NCI-H2171 (cell line): ENCODE measurements around the gene TP53RK.
"Not testable (repeated sequence)": the region's sequence is repeated elsewhere in the genome, so short reads cannot be mapped to it uniquely, and the experiment has no call there.

Experiments used
- DNase-seq: peaks from one replicate; lab custom pipeline; 2025; lab: John Stamatoyannopoulos, UW

Gene TP53RK

DNA sequence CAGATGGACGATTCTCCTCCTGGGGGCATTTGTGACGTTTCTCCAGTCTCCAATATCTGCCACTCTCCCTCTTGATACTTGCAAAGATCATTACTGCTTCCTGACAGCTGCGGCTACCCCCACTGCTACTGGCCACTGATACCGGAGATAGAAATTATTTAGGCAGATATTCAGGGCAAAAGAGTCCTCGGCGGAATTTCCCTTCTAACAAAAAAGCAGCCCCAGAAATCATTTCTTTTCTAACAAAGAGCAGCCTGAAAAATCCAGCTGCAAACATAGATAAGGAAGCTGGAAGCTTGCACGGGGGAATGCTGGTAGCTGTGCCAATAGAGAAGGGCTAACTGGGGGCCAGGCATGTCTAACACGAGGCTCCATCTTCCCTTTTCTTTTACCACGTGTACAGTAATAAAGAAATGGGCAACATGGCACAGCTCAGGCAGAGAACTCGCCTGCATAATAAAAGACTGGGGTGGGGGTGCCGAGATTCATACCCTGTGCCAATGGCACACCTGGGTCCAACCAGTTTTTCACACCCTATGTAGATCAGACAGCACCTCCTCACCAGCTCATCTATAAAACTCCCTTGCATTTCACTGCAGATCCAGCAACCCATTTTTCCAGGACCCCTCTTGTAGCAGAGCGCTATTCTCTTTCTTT, 6.1 kb downstream of the TP53RK start:
- no peak for DNase-seq

DNA sequence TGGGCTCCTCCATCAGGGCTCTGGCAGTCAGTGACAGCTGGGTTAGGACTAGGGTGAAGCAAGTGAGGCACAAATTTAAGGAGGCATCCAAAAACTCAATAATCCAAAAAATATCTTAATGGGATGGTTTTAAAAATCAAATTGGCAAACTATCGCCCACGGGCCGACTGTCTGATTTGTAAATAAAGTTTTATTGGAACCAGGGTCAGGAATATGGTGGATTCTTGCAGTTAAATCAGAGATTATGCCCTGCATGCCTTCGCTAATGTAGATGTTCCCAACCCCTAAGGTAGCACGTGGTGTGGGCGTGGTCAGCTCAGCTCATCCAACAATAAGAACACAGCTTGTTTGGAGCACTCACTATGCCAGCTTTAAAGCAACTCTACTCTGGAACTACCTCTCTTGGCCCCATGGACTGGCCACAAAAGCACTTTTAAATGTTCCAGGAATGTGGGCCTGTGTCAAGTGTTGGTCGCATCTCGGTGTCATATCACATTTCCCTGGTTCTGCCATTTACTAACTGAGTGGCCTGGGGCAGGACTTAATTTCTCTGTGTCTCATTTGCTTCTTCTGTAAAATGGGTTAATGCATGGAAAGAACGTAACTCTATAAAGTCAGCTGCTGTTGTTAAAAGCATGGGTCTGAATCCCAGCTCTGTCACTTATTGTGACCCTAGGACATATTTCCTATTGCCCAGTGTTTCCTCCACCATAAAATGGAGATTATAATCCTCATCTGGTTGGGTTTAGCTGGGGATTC, 7.0 kb downstream of the TP53RK start:
- DNase-seq: no peak

DNA sequence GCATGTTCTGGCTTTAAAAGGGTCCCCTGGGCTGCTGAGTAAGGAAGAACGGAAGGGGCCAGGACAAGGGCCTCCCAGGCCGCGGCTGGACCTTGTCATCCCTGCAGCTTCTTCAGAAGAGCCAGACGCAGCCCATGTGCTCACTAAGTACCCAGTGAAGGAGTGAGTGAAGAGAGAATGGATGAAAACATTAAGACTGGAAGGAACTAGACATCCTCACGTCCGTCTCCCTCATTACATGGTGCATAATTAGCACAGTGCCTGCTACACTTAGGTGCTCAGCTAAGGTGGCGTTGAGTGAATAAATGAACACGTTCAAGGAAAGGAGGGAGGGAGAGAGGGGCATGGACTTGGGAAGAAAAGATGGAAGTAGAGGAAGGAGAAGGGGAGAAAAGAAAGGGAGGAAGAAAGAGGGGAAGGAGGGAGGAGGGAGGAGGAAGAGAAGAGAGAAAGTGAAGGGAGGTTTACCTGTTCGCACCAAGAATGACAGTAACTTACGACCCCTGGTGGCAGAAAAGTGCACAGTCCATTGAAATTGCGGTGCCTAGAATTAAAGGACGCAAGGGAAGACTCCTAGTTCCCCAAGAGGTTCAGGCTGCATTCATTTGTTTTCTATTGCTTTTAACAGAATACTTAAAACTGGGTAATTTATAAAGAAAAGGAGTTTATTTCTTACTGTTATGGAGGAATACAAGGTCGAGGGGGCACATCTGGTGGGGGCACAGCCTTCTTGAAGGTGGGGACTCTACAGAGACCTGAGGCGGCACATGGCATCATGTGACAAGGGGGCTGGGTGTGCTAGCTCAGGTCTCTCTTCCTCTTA, 8.0 kb downstream of the TP53RK start:
- peak; percentile 55 for DNase-seq

DNA sequence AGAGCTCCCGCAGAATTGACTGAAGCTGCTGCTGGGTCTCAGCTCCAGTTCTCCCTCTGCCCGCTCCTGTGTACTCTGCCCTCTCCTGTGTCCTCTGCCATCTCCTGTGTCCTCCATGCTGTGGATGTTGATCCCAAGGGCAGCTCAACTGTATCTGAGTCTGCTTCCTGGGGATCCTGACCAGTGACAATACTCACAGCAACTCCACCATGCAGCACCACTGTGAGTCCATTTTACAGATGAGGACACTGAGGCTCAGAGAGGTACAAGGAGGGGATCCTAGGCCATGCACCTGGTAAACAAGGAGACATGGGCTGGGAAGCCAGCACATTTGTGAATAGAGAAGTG, 8.6 kb downstream of the TP53RK start:
- DNase-seq: no peak

DNA sequence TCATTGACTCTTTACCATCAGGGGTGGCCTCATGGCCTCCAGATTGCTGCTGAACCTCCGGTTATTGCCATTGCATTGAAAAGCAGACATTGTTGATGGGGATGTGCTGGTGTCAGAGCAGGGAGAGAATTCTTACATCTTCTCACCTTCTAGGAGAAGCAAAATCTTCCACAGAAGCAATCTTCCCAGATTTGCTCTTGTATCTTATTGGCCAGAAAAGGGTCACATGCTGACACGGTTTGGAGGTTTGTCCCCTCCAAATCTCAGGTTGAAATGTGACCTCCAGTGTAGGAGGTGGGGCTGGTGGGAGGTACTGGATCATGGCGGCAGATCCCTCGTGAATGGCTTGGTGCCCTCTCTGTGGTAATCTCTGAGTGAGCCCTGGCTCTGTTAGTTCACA, 10.7 kb downstream of the TP53RK start:
- DNase-seq: no peak

DNA sequence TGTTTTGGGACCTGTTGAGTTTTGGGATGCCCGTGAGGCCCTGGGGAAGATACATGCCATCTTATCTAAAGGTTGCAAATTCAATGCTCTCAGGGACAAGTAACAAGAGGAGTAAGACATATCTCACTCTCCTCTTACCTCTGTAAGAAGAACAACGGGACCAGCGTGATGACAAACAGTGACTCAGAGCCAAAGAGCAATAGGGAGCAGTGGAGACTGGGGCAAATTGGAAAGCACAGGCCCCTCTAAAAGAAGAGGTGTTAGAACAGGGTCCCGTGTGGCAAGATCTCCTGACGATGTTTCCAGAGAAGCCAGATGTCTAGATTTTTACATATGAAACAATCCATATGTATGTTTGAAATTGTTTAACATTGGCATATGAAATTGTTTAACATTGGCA, 11.6 kb downstream of the TP53RK start:
- no peak for DNase-seq

DNA sequence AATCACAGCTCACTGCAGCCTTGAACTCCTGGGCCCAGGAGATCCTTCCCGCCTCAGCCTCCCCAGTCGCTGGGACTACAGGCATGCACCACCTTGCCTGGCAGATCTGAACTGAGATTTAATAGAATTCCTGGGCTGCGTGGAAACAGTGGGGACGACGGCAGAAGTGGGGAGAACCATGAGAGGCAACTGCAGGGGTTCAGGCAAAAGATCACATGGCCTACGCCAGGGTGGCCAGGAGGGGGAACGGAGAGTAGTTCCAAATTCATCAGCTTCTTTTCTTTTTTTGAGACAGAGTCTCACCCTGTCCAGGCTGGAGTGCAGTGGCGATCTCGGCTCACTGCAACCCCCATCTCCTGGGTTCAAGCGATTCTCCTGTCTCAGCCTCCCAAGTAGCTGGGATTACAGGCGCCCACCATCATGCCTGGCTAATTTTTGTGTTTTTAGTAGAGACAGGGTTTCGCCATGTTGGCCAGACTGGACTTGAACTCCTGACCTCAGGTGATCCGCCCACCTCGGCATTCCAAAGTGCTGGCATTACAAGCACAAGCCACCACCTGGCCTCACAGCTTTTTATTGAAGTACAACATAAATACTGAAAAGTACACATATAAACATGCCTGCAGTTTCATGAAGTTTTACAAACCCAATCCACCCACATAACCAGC, 12.5 kb downstream of the TP53RK start:
- not testable (repeated sequence) for DNase-seq

DNA sequence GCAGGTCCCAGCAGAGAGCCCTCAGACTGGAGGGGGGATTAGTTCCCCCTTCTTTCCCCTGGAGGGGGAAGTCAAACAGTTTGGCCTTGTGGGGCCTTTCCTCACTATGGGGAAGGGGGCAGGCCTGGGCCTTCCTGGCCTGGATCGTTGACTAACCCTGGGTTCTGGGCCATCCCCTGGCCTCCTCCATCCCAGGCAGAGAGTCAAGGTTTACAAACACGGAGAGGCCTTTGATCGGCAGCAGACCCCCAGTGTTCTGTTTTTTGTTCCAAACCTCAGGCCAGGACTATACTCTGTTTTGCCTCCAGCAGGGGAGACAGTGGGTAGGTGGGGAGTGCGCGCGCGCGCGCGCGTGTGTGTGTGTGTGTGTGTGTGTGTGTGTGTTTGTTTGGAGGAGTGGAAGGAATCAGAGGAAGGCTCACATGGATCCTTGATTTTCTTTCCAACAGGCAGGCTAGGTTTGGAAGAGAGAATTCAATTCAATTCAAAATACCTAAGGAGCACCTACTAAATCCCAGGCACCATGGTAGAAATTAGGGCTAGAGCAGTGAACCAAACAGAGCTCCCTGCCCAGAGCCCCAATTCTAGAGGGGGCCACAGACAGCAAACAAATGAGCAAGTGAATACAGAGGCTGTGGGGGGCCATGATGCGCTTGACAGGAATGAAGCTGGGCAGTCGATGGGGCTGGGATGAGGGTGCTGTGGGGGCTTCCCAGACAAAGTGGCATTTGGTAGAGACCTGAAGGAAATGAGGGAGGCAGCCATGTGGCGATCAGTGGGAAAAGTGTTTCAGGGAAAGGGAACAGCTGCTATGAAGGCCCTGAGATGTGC, 14.8 kb downstream of the TP53RK start:
- DNase-seq: no peak

DNA sequence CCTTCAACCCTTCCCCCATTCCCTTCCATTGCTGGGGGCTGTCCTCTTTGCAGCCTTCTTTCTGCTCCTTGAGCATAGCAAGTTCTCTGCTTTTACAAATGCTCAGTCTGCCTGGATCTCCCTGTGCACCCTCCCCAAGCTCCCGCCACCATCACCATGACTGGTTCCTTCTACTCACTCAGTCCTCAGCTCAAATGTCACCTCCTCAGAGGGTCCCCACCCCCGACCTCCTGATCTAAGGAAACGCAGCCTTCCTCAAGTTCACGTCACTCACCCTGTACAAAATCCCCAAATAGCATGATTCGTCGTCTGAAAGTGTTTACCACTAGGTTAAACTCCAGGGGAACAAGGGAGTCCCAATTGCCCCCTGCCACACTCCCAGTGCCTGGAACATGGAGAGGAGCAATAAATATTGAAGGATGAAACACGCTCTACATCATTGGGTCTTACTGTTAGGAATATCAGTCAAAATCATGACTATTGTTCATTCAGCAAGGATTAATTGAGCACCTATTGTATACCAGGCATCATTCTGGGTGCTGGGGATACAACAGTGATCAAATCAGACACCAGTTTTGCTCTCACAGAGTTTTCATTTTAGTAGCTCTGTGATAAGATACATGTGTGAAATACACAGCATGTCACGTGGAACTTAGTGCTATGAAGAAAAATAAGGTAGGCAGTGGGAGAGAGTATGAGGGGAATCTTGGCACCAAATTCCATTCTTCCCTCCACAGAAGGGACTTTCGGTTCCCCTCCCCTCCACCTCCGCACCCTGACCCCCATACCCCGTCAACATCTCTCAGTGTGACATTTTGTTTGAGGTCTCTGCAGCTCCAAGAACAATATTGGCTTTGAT, 15.6 kb downstream of the TP53RK start:
- DNase-seq: no peak

DNA sequence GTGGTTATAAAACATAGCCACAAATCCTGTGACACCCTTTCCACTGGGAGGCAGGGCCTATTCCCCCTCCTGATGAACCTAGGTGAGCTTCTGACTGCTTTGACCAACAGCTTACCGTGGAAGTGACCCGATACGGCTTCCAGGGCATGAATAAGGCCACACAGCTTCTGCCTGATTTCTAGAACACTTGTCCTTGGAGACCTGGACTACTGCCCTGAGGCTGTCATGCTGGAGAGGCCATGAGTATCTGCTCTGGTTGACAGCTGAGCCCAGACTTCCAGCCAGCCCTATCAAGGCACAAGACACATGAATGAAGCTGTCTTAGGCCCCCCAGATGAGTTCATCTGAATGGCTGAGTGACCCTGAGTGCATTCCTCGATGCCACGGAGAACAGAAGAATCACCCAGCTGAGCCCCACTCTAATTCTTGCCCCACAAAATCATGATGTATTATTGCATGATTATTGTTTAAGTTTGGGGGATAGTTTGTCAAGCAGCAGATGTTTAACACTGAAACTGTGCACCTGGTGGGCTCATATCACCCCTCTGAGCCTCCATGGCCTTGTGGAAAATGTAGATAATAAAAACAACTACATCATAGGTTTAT, 16.6 kb downstream of the TP53RK start:
- DNase-seq: no peak

DNA sequence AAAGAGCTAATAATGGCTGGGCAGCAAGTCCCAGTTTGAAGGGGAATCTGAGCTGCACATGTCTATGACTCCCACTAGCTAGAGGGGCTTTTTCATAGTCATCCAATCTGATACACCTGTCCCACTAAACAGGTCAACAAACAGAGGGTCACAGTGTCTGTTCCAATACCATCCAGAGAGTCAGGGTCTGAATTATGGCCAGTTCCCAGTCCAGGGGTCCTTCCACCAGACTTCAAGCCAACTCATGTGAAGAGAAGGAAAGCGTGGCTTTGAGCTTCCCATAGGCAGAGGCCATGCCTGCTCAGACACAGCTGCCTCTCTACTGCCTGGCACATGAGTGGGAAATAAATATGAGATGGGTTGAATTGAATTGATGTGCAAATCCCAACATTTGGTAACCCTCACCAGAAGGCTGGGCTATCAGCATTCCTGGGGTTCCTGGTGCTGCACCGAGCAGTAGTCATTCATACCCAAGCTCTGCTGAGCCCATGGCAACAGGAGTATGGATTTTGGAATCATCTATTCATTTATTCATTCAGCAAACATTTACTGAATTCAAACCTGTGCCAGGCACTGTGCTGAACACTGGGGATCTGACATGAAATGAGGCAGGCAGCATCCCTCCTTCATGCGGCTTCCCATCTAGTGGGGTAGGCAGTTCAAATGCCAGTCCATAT, 17.2 kb downstream of the TP53RK start:
- DNase-seq: no peak

DNA sequence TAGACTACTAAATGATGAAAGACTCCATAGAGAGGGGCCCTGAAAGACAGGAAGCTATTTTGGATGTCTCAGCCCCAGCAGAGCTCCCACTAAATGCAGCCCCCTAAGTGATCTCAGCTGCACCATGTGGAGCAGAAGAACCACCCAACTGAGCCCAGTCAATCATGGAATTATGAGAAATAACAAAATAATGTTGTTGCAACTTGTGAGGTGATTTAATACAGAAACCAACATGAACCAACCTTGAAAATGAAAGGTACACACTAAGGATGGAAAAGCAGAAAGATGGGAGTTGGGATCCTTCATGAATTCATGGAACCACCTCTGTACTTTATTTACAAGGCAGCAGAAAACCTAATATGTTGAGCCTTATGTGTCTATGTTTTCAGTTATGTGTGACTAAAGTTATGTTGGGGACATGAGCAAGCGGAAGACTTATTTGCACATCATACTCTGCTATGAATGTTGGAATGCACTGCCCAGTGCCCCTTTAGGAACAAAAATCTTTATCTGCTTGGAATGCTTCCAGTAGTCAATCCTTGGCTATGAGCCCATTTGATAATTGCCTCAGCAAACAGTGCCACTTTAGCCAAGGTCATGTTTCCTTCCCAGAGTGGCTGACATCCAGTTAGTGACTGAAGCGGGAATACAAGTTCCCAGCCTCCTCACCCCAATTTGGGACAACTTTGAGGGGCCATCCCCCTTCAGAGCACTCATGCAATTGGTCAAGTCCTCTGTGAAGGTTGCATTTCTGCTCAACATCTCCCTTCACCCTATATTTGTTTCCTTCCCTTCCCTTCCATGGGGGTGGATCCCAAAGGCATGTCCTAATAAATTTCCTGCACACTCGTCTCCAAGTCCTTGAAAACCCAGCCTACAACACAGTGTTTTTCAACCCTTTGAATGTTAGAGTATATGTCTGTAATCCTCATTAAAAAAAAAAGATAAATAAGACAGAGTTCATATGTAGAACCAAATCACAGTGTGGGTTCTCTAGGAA, 18.4 kb downstream of the TP53RK start:
- DNase-seq: no peak

DNA sequence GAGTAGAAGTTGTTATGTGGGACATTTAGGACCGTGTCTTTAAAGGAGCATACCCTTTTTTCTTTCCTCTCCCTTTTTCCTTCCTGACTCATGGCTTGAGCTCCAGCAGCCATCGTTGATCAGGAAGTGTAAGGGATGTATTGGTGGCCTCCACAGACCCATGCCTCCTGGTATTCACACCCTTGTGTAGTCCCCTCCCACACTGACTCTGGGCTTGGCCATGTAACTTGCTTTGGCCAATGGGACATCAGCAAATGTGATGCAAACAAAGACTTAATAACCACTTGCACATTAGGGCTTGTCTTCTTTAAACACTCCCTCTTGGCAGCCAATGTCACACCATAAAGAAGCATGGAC, 19.0 kb downstream of the TP53RK start:
- no peak for DNase-seq

DNA sequence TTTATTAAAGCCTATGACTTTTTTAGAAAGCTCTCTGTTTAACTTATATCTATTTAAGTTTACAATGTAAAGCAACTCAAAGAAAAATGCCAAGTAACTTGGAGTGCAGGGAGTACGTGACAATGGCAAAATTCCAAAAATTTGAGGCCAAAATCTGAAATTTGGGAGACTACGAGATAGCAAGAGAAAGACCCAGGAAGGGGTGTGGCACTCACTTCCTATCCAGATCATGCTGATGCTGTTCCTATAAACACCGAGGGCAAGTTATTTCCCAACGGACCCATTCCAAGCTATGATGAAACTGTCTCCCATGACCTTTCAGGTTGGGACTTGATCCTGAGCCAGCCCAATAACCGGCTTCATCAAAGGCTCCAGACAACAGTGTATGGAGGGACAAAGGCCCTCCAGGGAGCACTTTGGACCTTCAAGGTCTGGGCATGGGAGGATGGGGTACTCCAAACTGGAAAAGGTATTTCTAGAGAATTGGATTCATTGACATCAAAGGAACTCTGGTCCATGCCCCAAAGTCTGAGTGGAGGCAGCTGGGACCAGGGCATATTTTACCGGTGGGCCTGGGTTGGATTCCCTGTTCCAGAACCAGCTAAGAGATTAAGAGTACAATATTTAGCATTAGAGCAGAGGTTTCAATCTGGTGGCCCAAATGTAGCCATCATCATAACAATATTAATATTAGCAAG, 22.3 kb downstream of the TP53RK start:
- no peak for DNase-seq

DNA sequence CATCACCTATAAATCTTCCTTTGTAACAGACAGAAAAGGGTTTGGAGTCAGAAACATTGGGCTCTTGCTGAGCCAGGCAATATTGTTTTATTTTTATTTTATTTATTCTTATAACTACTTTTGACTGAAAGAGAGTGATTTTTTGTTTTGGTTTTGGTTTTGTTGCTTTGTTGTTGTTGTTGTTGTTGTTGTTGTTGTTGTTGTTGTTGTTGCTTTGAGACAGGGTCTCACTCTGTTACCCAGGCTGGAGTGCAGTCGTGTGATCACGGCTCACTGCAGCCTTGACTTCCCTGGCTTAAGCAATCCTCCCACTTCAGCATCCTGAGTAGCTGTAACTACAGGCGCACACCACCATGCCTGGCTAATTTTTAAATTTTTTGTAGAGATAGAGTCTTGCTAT, 22.9 kb downstream of the TP53RK start:
- DNase-seq: no peak

DNA sequence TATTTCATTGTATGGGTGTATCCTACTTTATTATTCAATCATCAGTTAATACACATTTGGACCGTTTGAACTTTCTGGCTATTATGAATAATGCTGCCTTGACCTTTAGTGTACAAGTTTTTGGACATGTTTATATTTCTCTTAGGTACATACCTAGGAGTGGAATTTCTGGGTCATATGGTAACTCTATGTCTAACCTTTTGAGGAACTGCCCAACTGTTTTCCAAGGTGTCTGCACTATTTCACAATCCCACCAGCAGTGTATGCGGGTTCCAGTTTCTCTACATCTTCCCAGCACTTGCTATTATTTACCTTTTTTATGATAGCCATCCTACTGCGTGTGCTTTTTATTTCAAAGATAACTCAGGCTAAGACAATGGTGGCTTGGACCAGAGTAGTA, 23.6 kb downstream of the TP53RK start:
- no peak for DNase-seq

DNA sequence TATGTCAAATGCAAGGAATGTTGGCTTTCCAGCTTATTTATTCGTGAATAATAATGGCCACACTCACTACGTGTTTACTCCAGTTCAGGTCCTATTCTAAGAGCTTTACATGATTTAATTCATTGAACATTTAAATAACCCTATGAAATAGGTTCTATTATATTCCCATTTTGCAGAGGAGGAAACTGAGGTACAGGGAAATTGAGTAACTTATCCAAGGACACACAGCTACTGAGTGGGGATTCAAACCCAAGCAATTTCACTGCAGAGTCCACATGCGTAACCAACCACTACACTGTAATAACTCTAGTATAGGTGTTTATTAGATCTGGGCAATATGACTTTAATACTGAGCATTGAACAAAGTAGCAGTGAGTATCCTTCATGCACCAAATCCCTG, 25.7 kb downstream of the TP53RK start:
- DNase-seq: no peak

DNA sequence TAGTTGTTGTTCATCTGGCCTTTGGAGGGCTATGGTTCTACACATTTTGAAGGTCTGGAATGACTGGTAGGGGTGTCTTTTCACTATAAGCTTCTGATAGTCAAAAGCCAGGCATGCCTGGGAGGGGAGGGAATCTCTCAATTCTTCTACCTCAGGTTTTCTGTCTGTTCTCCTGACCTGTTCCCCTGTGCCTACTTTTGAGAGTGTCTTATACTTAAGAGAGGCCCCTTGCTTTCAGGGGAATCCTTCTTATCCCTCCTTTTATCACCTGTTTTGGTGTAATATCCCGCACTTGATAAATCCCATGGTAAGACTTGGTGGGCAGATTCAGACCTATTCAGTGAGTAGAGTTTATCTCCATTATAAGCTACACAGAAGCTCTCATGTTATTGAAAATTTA, 27.6 kb downstream of the TP53RK start:
- no peak for DNase-seq
